ENCODE data around the gene ADAMTS17.

Gene ADAMTS17

GRCh38 chr15:100218434-100218833 is 123.3 kb downstream of the ADAMTS17 start:
- DNase-seq: no peak

DNA sequence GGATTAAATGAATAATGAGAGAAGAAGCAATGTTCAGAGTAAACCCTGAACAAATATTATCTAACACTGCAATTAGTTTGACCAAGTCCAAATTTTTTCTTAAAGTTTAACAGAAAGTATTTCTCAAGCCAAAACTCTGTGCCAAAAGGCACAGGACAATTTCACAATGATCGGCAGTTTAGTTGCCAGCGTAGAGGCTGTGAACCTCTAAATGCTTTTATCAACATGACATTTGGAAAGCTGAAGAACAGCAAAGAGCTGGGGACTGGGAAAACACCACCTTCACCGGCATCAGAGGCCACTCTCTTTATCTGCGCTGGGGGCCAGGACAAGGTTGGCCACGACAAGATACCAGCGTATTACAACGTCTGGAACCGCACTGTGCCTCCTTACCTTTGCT is 125.6 kb downstream of the ADAMTS17 start:
- no peak for DNase-seq

DNA sequence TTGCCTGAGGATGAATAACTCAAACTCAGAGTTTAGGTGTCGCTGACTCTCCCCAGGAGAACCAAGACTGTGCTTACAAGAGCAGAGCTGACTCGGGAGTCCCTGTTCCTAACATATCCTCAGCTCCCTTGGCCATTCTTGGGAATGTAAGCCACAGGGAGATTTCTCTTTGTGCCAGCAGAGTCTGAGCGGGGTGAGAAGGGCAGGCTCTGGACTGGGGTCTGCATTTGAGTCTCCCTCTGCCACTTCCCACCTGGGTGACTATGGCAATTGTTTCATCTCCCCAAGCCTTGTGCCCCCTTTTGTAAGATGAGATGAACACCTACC is 126.0 kb downstream of the ADAMTS17 start:
- no peak for DNase-seq

GRCh38 chr15:100215031-100215842 is 126.5 kb downstream of the ADAMTS17 start:
- DNase-seq: no peak

DNA sequence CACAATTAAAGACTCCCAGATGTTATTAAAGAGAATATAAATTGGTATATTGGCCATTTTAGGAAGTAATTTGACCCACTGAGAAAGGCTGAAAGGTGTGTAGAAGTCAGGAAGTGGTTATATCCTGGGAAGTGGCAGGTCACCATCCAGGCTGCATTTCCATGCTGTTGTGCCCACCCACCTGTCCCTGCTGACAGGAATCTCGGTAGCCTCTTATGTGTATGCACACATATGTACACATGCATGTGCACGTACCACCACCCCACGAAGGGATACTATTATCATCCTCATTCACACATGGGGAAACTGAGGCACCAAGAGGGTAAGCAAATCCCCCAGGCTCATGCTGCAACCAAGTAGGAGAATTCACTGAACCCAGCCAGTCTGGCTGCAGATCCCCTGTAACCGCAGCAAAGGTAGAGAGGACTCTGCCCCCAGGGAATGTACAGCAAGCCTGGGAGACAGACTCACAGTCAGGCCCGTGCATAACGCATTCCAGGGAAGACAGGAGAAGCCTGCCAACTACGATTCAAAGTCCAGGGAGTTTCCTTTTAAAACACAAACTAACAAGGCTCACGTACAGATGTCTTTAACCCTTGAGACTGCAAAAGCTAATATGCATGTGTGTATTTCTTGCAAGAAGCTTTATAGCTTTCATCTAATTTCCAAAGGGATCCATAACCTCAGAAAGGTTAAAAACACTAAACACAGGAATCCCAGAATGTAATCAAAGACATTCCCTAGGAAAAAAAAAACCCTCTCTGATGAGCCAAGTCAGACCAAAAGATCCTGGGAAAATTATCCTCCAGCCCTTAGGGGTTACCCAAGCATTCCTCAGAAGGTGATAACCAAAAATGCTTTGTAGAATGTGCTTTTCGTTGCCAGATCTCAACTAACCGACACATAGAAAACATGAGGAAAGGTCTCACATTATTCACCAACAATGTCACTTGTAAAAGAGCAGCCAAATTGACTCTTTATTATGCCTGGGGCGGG is 129.6 kb downstream of the ADAMTS17 start:
- DNase-seq: no peak

GRCh38 chr15:100210338-100210737 is 131.4 kb downstream of the ADAMTS17 start:
- no peak for DNase-seq

- DNase-seq: no peak
Measured at GRCh38 chr15:100208921-100209603, 132.7 kb downstream of the ADAMTS17 start.

- DNase-seq: no peak
Measured at GRCh38 chr15:100207053-100207452, 134.7 kb downstream of the ADAMTS17 start.

GRCh38 chr15:100206643-100207042 is 135.1 kb downstream of the ADAMTS17 start:
- DNase-seq: no peak

- DNase-seq: no peak
Measured at GRCh38 chr15:100205549-100206295, 136.1 kb downstream of the ADAMTS17 start.

GRCh38 chr15:100204771-100205170 is 137.0 kb downstream of the ADAMTS17 start:
- DNase-seq: no peak

DNA sequence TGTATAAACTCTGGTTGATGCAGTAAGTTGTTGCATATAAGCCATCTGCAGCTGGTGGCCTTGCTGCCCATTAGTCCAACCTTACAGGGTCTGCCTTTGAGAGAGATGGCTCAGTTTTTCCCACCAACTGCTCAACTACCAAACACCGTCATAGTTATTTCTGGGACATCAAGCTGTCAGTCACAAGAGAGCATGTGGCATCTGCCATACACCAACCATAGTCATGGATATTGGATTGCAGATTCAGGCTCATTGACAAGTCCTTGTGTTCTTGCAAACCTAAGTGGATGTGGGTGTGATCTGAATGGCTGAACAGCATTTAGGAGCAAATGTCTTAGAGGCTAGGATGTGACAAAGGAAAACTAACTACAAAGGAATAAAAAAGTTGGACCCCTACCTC is 137.6 kb downstream of the ADAMTS17 start:
- no peak for DNase-seq

DNA sequence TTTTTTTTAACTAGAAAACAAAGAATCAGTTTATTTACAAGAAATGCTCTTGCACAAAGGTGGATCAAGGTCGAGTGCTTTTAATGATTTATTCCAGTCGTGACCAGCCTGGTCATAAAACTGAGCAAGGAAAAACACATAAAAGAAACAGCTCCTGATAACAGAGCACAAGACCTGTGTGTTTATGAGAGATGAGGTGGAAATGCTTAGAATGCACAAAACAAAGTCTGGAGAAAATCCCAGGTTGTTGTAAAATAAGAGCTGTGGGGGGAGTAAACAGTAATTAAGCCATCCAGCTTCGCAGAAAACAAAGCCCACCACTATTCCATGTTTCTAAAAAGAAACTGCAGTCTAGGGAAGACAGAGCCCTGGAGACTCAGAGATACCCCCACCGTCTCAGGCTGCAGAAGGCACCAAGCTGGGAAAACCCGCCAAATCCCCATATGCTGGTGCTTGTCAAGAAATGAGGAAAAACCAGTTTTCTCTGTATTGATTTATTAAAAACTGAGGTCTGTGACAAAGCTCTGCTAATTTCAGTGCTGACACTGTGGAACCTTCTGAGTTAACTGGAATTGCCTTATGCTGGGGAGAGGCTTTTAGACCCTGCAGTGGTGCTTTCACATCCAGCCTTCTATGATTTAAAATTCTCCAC is 139.3 kb downstream of the ADAMTS17 start:
- DNase-seq: no peak

- no peak for DNase-seq
Measured at GRCh38 chr15:100201376-100202280, 140.1 kb downstream of the ADAMTS17 start.

GRCh38 chr15:100200287-100200880 is 141.4 kb downstream of the ADAMTS17 start:
- no peak for DNase-seq

DNA sequence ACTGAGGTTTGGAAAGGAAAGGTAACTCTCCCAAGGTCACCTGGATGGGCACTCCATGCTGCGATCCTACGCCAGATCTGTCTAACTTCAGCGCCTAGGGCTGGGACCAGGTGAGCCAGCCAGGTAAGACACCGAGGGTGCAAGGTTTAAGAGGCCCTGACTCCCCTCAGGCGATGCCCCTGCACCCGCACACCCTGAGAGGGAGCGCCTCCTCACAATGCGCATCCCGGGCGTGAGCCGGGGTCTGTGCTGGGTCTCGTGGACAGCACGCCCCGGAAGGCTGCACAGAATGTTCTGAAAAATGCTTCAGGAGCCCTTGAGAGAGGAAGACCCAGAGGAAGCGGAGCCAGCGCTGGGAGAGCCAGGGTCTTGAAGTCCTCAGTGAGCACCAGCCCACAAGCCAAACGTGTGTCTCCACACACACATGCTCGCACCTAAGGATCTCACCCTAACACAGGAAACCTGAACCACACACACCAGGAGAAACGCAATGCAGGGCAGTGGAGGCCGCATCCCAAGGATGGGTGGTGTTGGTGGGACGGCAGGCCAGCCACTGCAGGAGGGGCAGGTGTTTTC is 142.0 kb downstream of the ADAMTS17 start:
- DNase-seq: no peak

DNA sequence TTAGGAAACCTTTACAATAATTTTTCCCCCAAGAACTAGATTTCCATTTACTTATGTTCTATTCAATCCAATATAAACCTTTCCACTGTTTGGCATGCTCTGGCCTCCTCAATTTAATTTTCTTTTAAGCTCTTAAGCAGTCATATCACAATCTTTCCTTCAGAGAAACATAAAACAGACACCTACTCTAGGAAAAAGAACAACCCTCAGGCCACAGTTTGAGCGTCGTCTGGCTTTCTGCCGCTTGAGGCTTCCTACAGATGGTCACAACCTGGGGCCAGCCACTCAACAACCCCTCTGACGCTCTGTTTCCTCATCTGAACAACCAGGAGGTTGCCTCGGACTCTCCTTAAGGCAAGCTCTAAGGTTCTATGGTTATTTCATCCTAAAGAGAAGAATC is 143.3 kb downstream of the ADAMTS17 start:
- no peak for DNase-seq

DNA sequence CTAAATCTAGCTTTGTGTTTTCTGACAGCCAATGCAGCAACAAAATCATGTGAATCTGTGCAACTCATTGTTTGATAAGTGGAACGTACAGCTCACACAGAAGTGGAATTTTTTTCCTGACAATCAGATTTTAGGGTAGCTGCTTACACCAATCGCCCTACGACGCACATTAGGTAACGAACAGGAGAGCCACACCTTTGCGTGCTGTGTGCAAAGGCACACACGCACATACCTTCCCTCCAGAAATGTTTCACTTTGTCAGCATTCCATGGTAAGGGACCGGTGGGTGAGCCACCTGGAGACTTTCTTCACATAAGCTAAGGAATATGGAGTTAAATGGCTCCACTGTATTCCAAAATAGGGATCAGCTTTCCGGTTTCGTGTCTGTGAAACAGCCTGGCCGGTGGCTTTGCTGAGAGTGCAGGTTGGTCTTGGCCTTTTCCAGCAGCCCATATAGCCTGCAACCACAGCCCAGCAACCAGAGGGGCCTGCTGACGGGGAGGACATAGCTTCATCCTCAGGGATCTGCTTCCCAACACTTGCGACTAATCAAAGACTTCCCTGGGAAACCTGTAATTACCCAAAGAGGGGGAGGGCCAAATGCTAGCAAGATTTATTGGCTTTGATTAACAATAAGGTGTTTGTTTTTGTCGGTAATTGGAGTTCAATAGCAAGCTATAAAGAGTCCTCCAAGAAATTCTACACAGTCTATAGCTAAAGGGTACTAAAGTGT is 145.3 kb downstream of the ADAMTS17 start:
- no peak for DNase-seq

DNA sequence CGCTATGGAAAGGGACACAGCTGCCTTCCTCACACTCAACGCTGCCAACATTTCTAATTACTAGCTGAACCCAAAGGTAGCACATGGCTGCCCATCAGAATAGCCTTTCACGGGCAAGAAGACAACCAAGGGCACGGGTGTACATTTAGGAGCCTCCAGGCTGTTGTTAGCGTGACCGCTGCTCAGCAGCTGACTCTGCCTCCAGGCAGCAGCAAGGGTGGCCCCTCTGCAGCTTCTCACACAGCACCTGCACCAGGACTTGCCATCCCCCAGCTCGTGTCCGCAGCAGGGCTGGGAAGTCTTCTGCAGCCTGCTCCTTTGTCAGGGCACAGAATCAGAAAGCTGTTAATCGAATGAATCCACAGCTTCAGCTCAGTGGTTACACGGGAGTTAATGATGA is 146.8 kb downstream of the ADAMTS17 start:
- DNase-seq: no peak

Measured in activated naive CD4-positive, alpha-beta T cell treated with anti-CD3 and anti-CD28 coated beads, Interleukin-2, amount 50 U/mL, for 16 hours (primary cell).